H1 (cell line): ENCODE measurements around the gene CASK. TPM values are rescaled to one million over a fixed set of nuclear protein-coding genes. Genes with fewer than 3 reads are reported as not detected.

ENCODE experiments used
- CTCF ChIA-PET: fragments of 300-600 bp; sonication (Branson Sonifier 250); formaldehyde crosslinking; loops from one replicate; lab custom pipeline; 2021; ENCODE audit not compliant: partially characterized antibody; lab: Charles Lee
- POLR2A ChIA-PET: fragments of 300-600 bp; sonication (Branson Sonifier 250); formaldehyde crosslinking; loops from one replicate; lab custom pipeline; 2021; ENCODE audit warnings: inconsistent platforms; ENCODE audit not compliant: partially characterized antibody; lab: Charles Lee
- DNase-seq, 2 experiments: peaks; one replicate each; pipeline versions ENCODE4 v3.0.0 to v3.0.0-alpha.2; 2010 to 2022; ENCODE audit warnings: low spot score in 2 of 2, low read depth in 1 of 2, mixed read lengths in 1 of 2
- FAIRE-seq: peaks from 2 replicates; lab custom pipeline; 2011; peaks lifted over from hg19 to GRCh38; lab: Jason Lieb, UNC
- H2AFZ ChIP-seq: 2 replicates; pipeline ENCODE4 v1.8.1; 2012; ENCODE audit warnings: low read length, inconsistent platforms
- H2AK5ac ChIP-seq: 2 replicates; pipeline ENCODE4 v1.6.1; 2013; ENCODE audit warnings: low read depth, low read length
- H2BK120ac ChIP-seq: replicated peaks from 2 replicates; pipeline ENCODE3; 2013; ENCODE audit warnings: low read depth, low read length, inconsistent platforms
- H2BK12ac ChIP-seq: 2 replicates; pipeline ENCODE4 v1.6.1; 2013; ENCODE audit warnings: low read depth, low read length
- H2BK15ac ChIP-seq: 2 replicates; pipeline ENCODE4 v1.6.1; 2013; ENCODE audit warnings: low read length
- H2BK20ac ChIP-seq: 2 replicates; pipeline ENCODE4 v1.6.1; 2013; ENCODE audit warnings: low read length
- H2BK5ac ChIP-seq: 2 replicates; pipeline ENCODE4 v1.6.1; 2013; ENCODE audit warnings: low read depth, low read length
- H3K14ac ChIP-seq: 2 replicates; pipeline ENCODE4 v1.6.1; 2013; ENCODE audit warnings: inconsistent platforms; ENCODE audit not compliant: insufficient read length
- H3K18ac ChIP-seq: 2 replicates; pipeline ENCODE4 v1.6.1; 2013; ENCODE audit warnings: low read length; ENCODE audit errors: extremely low read depth
- H3K23ac ChIP-seq: 2 replicates; pipeline ENCODE4 v1.6.1; 2013; ENCODE audit warnings: inconsistent platforms; ENCODE audit not compliant: insufficient read length
- H3K23me2 ChIP-seq: 2 replicates; pipeline ENCODE4 v1.6.1; 2013; ENCODE audit warnings: low read depth, low read length
- H3K27ac ChIP-seq: 2 replicates; pipeline ENCODE4 v1.6.1; 2011; ENCODE audit warnings: low read depth, low read length, inconsistent platforms
- H3K27me3 ChIP-seq, 4 experiments: replicated peaks in 1 of 4; 1 replicate in 1 of 4; 2 replicates in 3 of 4; pipeline versions ENCODE4 v1.6.1 to v1.8.1; 2011 to 2013; ENCODE audit warnings: low read length in 3 of 4, mild to moderate bottlenecking in 3 of 4, inconsistent platforms in 2 of 4, mixed read lengths in 2 of 4, moderate library complexity in 1 of 4; ENCODE audit not compliant: control insufficient read depth in 3 of 4, insufficient read depth in 3 of 4; ENCODE audit errors: extremely low read depth in 1 of 4
- H3K36me3 ChIP-seq, 4 experiments: 2 replicates each; pipeline versions ENCODE4 v1.6.1 to v1.8.1; 2011 to 2013; ENCODE audit warnings: mild to moderate bottlenecking in 4 of 4, low read length in 3 of 4, moderate library complexity in 2 of 4, control low read depth in 1 of 4, inconsistent platforms in 1 of 4; ENCODE audit not compliant: insufficient read depth in 4 of 4, control insufficient read depth in 2 of 4
- H3K4ac ChIP-seq: replicated peaks from 2 replicates; pipeline ENCODE3; 2013; ENCODE audit warnings: low read length, low read depth, mixed read lengths, inconsistent platforms; ENCODE audit not compliant: insufficient read length
- H3K4me1 ChIP-seq, 4 experiments: replicated peaks in 1 of 4; 1 replicate in 1 of 4; 2 replicates in 3 of 4; pipeline versions ENCODE4 v1.6.1 to v1.8.1; 2011 to 2013; ENCODE audit warnings: low read length in 3 of 4, inconsistent platforms in 2 of 4, mixed read lengths in 1 of 4; ENCODE audit not compliant: insufficient read depth in 4 of 4, control insufficient read depth in 3 of 4
- H3K4me2 ChIP-seq, 2 experiments: 2 replicates each; pipeline versions ENCODE4 v1.6.1 to v1.8.1; 2011 to 2013; ENCODE audit warnings: low read depth in 2 of 2, low read length in 2 of 2, control low read depth in 1 of 2, inconsistent platforms in 1 of 2, mild to moderate bottlenecking in 1 of 2; ENCODE audit not compliant: insufficient read depth in 1 of 2
- H3K4me3 ChIP-seq, 4 experiments: fragments of 200-600, 300-600 bp in 1 of 4; sonication (generic), shearing (Covaris generic), sonication (Bioruptor Twin) in 1 of 4; 2 replicates each; pipeline versions ENCODE4 v1.5.1 to v1.8.1; 2011 to 2016; ENCODE audit warnings: low read length in 4 of 4, low read depth in 3 of 4, control low read depth in 2 of 4, inconsistent platforms in 2 of 4, mild to moderate bottlenecking in 2 of 4, mixed read lengths in 1 of 4, moderate library complexity in 1 of 4; ENCODE audit not compliant: insufficient read depth in 2 of 4; ENCODE audit errors: extremely low read depth in 1 of 4
- H3K56ac ChIP-seq: replicated peaks from 2 replicates; pipeline ENCODE3; 2013; ENCODE audit warnings: low read depth, mild to moderate bottlenecking, mixed read lengths, low read length, inconsistent platforms; ENCODE audit not compliant: insufficient read length
- H3K79me1 ChIP-seq: 2 replicates; pipeline ENCODE4 v1.6.1; 2013; ENCODE audit warnings: low read depth, low read length, control low read depth
- H3K79me2 ChIP-seq, 2 experiments: 2 replicates each; pipeline versions ENCODE4 v1.6.1 to v1.8.1; 2012 to 2013; ENCODE audit warnings: low read length in 2 of 2, mild to moderate bottlenecking in 2 of 2, inconsistent platforms in 1 of 2; ENCODE audit not compliant: insufficient read depth in 2 of 2, control insufficient read depth in 1 of 2
- H3K9ac ChIP-seq, 4 experiments: replicated peaks in 1 of 4; 1 replicate in 1 of 4; 2 replicates in 3 of 4; pipeline versions ENCODE4 v1.6.1 to v1.8.1; 2011 to 2013; ENCODE audit warnings: low read depth in 3 of 4, low read length in 3 of 4, control low read depth in 2 of 4, mild to moderate bottlenecking in 2 of 4, moderate library complexity in 2 of 4, inconsistent platforms in 1 of 4; ENCODE audit errors: extremely low read depth in 1 of 4
- H3K9me3 ChIP-seq, 2 experiments: 2 replicates each; pipeline versions ENCODE4 v1.6.1 to v1.8.1; 2012 to 2013; ENCODE audit warnings: mild to moderate bottlenecking in 2 of 2, moderate library complexity in 2 of 2, control low read depth in 1 of 2, inconsistent platforms in 1 of 2, low read depth in 1 of 2, low read length in 1 of 2, mixed read lengths in 1 of 2; ENCODE audit not compliant: insufficient read depth in 2 of 2
- H4K20me1 ChIP-seq, 2 experiments: replicated peaks in 1 of 2; 2 replicates each; pipeline versions ENCODE3 to v1.8.1; 2011 to 2013; ENCODE audit warnings: inconsistent platforms in 2 of 2, low read length in 2 of 2, mild to moderate bottlenecking in 1 of 2; ENCODE audit not compliant: insufficient read depth in 2 of 2, control insufficient read depth in 1 of 2
- H4K5ac ChIP-seq: 2 replicates; pipeline ENCODE4 v1.6.1; 2013; ENCODE audit warnings: low read length, low read depth, mixed read lengths, inconsistent platforms; ENCODE audit not compliant: insufficient read length
- H4K8ac ChIP-seq: 2 replicates; pipeline ENCODE4 v1.8.0; 2013; ENCODE audit warnings: mild to moderate bottlenecking, moderate library complexity, low read length, inconsistent platforms; ENCODE audit not compliant: insufficient read depth; ENCODE audit errors: extremely low read depth
- H4K91ac ChIP-seq: replicated peaks from 2 replicates; pipeline ENCODE3; 2013; ENCODE audit warnings: low read length, mixed read lengths, inconsistent platforms; ENCODE audit not compliant: insufficient read length
- CTCF ChIP-seq, 3 experiments: IDR thresholded peaks; 1 replicate in 2 of 3; 2 replicates in 1 of 3; pipeline versions ENCODE4 v1.5.1 to v1.6.1; 2011; ENCODE audit warnings: low read length in 3 of 3, mild to moderate bottlenecking in 3 of 3, inconsistent platforms in 2 of 3, low read depth in 1 of 3, moderate library complexity in 1 of 3; ENCODE audit not compliant: insufficient read depth in 1 of 3; ENCODE audit errors: control extremely low read depth in 1 of 3
- HDAC2 ChIP-seq, 2 experiments: fragments of 300-600 bp in 1 of 2; sonication (generic) in 1 of 2; IDR thresholded peaks; 2 replicates each; pipeline ENCODE4 v1.6.1; 2011 to 2012; ENCODE audit warnings: low read depth in 2 of 2, low read length in 2 of 2, mild to moderate bottlenecking in 2 of 2, moderate library complexity in 2 of 2, borderline replicate concordance in 1 of 2, inconsistent platforms in 1 of 2
- NANOG ChIP-seq: IDR thresholded peaks from 2 replicates; pipeline ENCODE4 v1.6.1; 2011; ENCODE audit warnings: low read length, low read depth, mild to moderate bottlenecking, inconsistent platforms; ENCODE audit not compliant: insufficient read depth, poor library complexity, severe bottlenecking
- POU5F1 ChIP-seq: IDR thresholded peaks from 2 replicates; pipeline ENCODE4 v1.6.1; 2011; ENCODE audit warnings: low read depth, mild to moderate bottlenecking, low read length, moderate library complexity
- RBBP5 ChIP-seq: IDR thresholded peaks from 2 replicates; pipeline ENCODE4 v1.7.1; 2012; ENCODE audit warnings: low read depth, mild to moderate bottlenecking, inconsistent platforms, low read length, moderate library complexity, borderline replicate concordance
- RXRA ChIP-seq: IDR thresholded peaks from 2 replicates; pipeline ENCODE4 v1.6.1; 2011; ENCODE audit warnings: low read depth, mild to moderate bottlenecking, low read length, moderate library complexity; ENCODE audit not compliant: insufficient read depth
- SRF ChIP-seq: IDR thresholded peaks from 2 replicates; pipeline ENCODE4 v1.6.1; 2011; ENCODE audit warnings: mild to moderate bottlenecking, low read depth, low read length, moderate library complexity
- TAF1 ChIP-seq: IDR thresholded peaks from 2 replicates; pipeline ENCODE4 v1.6.1; 2011; ENCODE audit warnings: mild to moderate bottlenecking, low read depth, low read length
- WGBS, 2 experiments: shearing (Covaris generic) in 1 of 2; methylation state at CpG; one replicate each; pipeline versions ENCODE4 v1.1.6 to v1.1.7; 2013 to 2015; ENCODE audit warnings: low lambda C conversion rate in 2 of 2, mixed read lengths in 2 of 2, inconsistent platforms in 1 of 2, low coverage in 1 of 2, missing lambda C conversion rate in 1 of 2; ENCODE audit not compliant: insufficient replicate concordance in 2 of 2, insufficient coverage in 1 of 2, insufficient read length in 1 of 2; ENCODE audit errors: extremely low coverage in 1 of 2, missing lambda C conversion rate in 1 of 2; 5-methylcytosine and 5-hydroxymethylcytosine counted together
- polyA plus RNA-seq, 7 experiments: library from polyadenylated mRNA; depleted of rRNA in 3 of 7; stranded (reverse) in 5 of 7; unstranded in 2 of 7; fragments of >200 nt in 5 of 7; fragments of 200-250 nt in 2 of 7; gene quantifications; 1 replicate in 5 of 7; 2 replicates in 1 of 7; 4 replicates in 1 of 7; pipeline versions ENCODE4 v1.2.1 to v1.2.3, GENCODE V29; 2011 to 2013; ENCODE audit warnings: missing spikeins in 2 of 7, mixed read lengths in 2 of 7
- total RNA-seq: library from RNA; stranded (reverse); fragmentation: NEBNext Ultra II Directional; extraction: Animal tissue kit (Norgen Biotek cat#: 25700); gene quantifications from 2 replicates; pipeline ENCODE4 v1.2.1, GENCODE V29; 2021

The CASK gene
- total and polyA plus RNA-seq, 2 of the 8 experiments (the other 6 are each of a cell fraction or from before 2014, with no cell fraction given), result 21.6 to 55.1 TPM

- H3K79me1 ChIP-seq, result no peaks in the 10 kb centered on the region
- H2BK5ac ChIP-seq, result no peak overlapping the region
- H3K27ac ChIP-seq, result no peak overlapping the region
- H3K9me3 ChIP-seq, result no peaks in the 10 kb centered on the region
- ChIA-PET POLR2A (no interaction called here), CTCF (no interaction called here)
- no peak overlapping the region for H3K4me3 ChIP-seq
- no peak for FAIRE-seq
- no peak overlapping the region for H2BK15ac ChIP-seq
- no peak overlapping the region for H2BK120ac ChIP-seq
- no peak overlapping the region for H4K5ac ChIP-seq
- no peak overlapping the region for H3K23ac ChIP-seq
- no peak overlapping the region for H3K18ac ChIP-seq
- no peak overlapping the region for H3K14ac ChIP-seq
- H2AK5ac ChIP-seq, result no peak overlapping the region
- no peaks in the 10 kb centered on the region for H3K36me3 ChIP-seq
- H3K4ac ChIP-seq, result no peak overlapping the region
- H3K79me2 ChIP-seq, result no peaks in the 10 kb centered on the region
- H3K27me3 ChIP-seq, result no peaks in the 10 kb centered on the region
- no peak for DNase-seq
- no peak overlapping the region for H3K9ac ChIP-seq
- no peak overlapping the region for H2AFZ ChIP-seq
- no peak overlapping the region for H3K4me2 ChIP-seq
- no peak overlapping the region for H2BK12ac ChIP-seq
- no peak overlapping the region for H3K56ac ChIP-seq
- WGBS, 2 experiments, result 100% methylated on average over 3 of the region's 3 CpGs; no CpG with 5 or more reads in 1 of the 2 experiments
- H3K23me2 ChIP-seq, result no peaks in the 10 kb centered on the region
- no peaks in the 10 kb centered on the region for H4K20me1 ChIP-seq
- 0 out of 7 replicates have a peak, but pooled peaks cover 0 to 2% (median 0%) of the 10 kb centered on the region in 4 experiments for H3K4me1 ChIP-seq
- H2BK20ac ChIP-seq, result no peak overlapping the region
- no peak overlapping the region for H4K91ac ChIP-seq
- H4K8ac ChIP-seq, result no peak overlapping the region
- no peak for TF ChIP-seq RBBP5
- TF ChIP-seq RXRA, result no peak
- no peak for TF ChIP-seq CTCF (IDR thresholded peaks at IDR 0.05; ENCODE audit: control extremely low read depth in 1 of 3, insufficient read depth in 1 of 3, low read depth in 1 of 3, low read length in 3 of 3)
- TF ChIP-seq HDAC2 (IDR thresholded peaks at IDR 0.05; ENCODE audit: borderline replicate concordance in 1 of 2, low read depth in 2 of 2, low read length in 2 of 2), result no peak
- no peak for TF ChIP-seq POU5F1
- TF ChIP-seq SRF, result no peak
- no peak for TF ChIP-seq TAF1
- no peak for TF ChIP-seq NANOG
Observed at GRCh38 chrX:41596596-41596995, 326.8 kb downstream of the CASK start.
